Measurements from ENCODE around the gene HRAS. TPM values are rescaled to one million over a fixed set of nuclear protein-coding genes. Genes with fewer than 3 reads are reported as not detected.

The HRAS gene
- total and polyA plus RNA-seq, 2 of the 13 experiments (the other 11 are each of a cell fraction or from before 2014, with no cell fraction given), result 32.9 to 50.0 TPM

DNA sequence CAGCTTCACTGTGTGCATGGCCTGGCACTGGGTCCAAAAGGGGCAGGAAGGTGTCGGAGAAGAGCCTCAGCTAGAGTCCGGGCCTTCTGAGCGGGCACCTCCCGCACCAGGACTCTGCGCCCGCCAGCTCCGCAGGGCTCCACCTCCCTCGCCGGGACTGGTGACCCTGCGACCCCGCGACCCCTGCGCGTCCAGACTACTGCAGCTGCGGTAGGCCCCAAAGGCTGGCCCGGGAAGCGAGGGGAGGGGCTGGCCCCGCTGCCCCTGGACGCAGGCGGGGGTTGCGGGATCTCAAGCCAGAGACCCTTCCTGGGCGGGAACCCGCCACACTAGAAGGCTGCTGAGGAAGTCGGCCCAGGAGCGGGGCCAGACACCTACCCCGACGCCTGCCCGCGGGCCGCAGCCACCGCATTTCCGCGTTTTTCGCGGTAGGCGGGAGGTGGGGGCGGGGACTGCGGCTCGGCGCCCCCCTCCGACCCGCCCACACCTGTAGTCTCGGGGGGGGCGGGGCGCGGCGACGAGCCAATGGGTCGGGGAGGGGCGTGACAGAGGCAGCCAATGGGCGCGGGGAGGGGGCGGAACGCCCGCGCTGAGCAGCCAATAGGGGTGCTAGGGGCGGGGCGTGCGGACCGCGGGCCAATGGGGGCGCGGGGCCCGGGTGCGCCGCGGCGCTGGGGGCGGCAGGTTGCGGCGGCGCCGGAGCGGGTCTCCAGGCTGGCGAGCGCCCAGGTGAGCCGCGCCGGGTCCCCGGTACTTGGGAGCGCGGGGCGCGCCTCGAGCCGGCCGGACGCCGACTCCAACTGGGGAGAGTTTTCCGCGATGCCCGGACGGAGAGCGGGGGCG lies 25.1 kb upstream of the HRAS start, which contains the start of the genes LMNTD2 and RASSF7:
Gene LMNTD2 (minus strand): TSS at position 434 of the 843 bp plus-strand sequence. CDS start 22 bp downstream, at position 412.
Gene RASSF7 (plus strand): TSS at position 666 of the 843 bp plus-strand sequence. CDS start 799 bp downstream, outside the sequence.
- no peak for FAIRE-seq
- POLR2A ChIA-PET, result interaction anchor here (0.8 to 2.1 kb wide), 22 partner anchors 9 to 354 kb away, joined by 3 to 32 read pairs (median 5); partner anchors contain the start of genes BET1L, DEAF1, HRAS and PHRF1
- H3K4me2 ChIP-seq (ENCODE audit: low read depth, low read length), result peak within 1 kb of the TSS; percentile 95
- TSS peak; percentile 81 for BruUV-seq (replicated peaks)
- intact Hi-C loops (cut with micrococcal nuclease; ENCODE audit: unreplicated experiment) (loop anchor here (1.0 kb wide), 1 partner anchor 28 kb away; no protein-coding TSS in a partner anchor), in situ Hi-C loops (cut with HindIII; ENCODE audit: extremely low pct_ligation_motif_present, low pct_unique_long_range_greater_than_20kb) (no loop called here)
- peaks cover 75% of the 10 kb centered on the region for H3K4me1 ChIP-seq (ENCODE audit: insufficient read depth, low read length)
- no peaks in the 10 kb centered on the region for H3K27me3 ChIP-seq (ENCODE audit: control insufficient read depth in 1 of 2, insufficient read depth in 2 of 2, low read length in 2 of 2)
- no peaks in the 10 kb centered on the region for H3K9me3 ChIP-seq (ENCODE audit: low read length)
- peak; percentile 56 for ATAC-seq
- H4K20me1 ChIP-seq (ENCODE audit: insufficient read depth, low read length), result peaks cover 4% of the 10 kb centered on the region; the same call in 1 of the 2 replicates
- H3K9ac ChIP-seq (ENCODE audit: insufficient read depth, low read depth, low read length), result peak within 1 kb of the TSS; percentile 83
- H3K79me2 ChIP-seq (ENCODE audit: insufficient read depth, low read length), result peaks cover 8% of the 10 kb centered on the region
- peak within 1 kb of the TSS; percentile 80 to 95 (median 92) for H3K4me3 ChIP-seq (replicated peaks in 1 of 3; ENCODE audit: insufficient read depth in 1 of 3, low read depth in 2 of 3, low read length in 3 of 3)
- peak within 1 kb of the TSS; percentile 93 for H3K27ac ChIP-seq (ENCODE audit: extremely low read length, insufficient read depth, low read length)
- H2AFZ ChIP-seq (ENCODE audit: low read length), result no peak within 1 kb of the TSS
- CTCF ChIA-PET (ENCODE audit: low intra/inter-chr PET ratio, low total read pairs), result no interaction called here
- peak; percentile 75 for DNase-seq (ENCODE audit: low spot score)
- peaks cover 0 to 2% of the 10 kb centered on the region in 2 experiments; a peak in 3 of 5 replicates for H3K36me3 ChIP-seq (replicated peaks in 1 of 2; ENCODE audit: control insufficient read depth in 1 of 2, insufficient read depth in 2 of 2, low read length in 2 of 2)
- WGBS (ENCODE audit: low lambda C conversion rate), result under 1% methylated on average over 17 of the region's 95 CpGs
- TF ChIP-seq NR2F2 (IDR thresholded peaks at IDR 0.05; ENCODE audit: borderline replicate concordance, low read depth), result peak; percentile 74
- TF ChIP-seq JUNB (CRISPR knock-in tag; IDR thresholded peaks at IDR 0.05; ENCODE audit: borderline replicate concordance), result no peak
- 0 out of 2 replicates have a peak, but pooled peaks have one; percentile 44 for TF ChIP-seq ZNF33A (CRISPR knock-in tag; IDR thresholded peaks at IDR 0.05; ENCODE audit: borderline replicate concordance)
- no peak for TF ChIP-seq NFIB (CRISPR knock-in tag; IDR thresholded peaks at IDR 0.05; ENCODE audit: borderline replicate concordance)
- TF ChIP-seq ZNF678 (CRISPR knock-in tag; IDR thresholded peaks at IDR 0.05), result no peak
- TF ChIP-seq TBL1XR1 (IDR thresholded peaks at IDR 0.05; ENCODE audit: borderline replicate concordance, low read length, partially characterized antibody), result no peak
- TF ChIP-seq GATA4 (IDR thresholded peaks at IDR 0.05; ENCODE audit: borderline replicate concordance, low read depth), result no peak
- TF ChIP-seq ZNF496 (CRISPR knock-in tag; IDR thresholded peaks at IDR 0.05; ENCODE audit: insufficient replicate concordance), result no peak
- TF ChIP-seq, protein P1, sequence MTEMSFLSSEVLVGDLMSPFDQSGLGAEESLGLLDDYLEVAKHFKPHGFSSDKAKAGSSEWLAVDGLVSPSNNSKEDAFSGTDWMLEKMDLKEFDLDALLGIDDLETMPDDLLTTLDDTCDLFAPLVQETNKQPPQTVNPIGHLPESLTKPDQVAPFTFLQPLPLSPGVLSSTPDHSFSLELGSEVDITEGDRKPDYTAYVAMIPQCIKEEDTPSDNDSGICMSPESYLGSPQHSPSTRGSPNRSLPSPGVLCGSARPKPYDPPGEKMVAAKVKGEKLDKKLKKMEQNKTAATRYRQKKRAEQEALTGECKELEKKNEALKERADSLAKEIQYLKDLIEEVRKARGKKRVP (CRISPR knock-in tag; IDR thresholded peaks at IDR 0.05), result no peak
- TF ChIP-seq, protein P2, sequence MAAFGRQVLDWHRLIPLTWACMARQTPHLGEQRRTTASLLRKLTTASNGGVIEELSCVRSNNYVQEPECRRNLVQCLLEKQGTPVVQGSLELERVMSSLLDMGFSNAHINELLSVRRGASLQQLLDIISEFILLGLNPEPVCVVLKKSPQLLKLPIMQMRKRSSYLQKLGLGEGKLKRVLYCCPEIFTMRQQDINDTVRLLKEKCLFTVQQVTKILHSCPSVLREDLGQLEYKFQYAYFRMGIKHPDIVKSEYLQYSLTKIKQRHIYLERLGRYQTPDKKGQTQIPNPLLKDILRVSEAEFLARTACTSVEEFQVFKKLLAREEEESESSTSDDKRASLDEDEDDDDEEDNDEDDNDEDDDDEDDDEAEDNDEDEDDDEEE (CRISPR knock-in tag; IDR thresholded peaks at IDR 0.05), result peak; percentile 73; the same call in 1 of the 2 replicates
- peak; percentile 86 for TF ChIP-seq SKI (IDR thresholded peaks at IDR 0.05; ENCODE audit: partially characterized antibody)
- TF ChIP-seq ATF7-NPFF (CRISPR knock-in tag; IDR thresholded peaks at IDR 0.05; ENCODE audit: low read depth), result 0 out of 2 replicates have a peak, but pooled peaks have one; percentile 51
- TF ChIP-seq ZBTB3 (CRISPR knock-in tag; IDR thresholded peaks at IDR 0.05; ENCODE audit: borderline replicate concordance, low read depth), result no peak
- 0 out of 2 replicates have a peak, but pooled peaks have one; percentile 40 for TF ChIP-seq ZSCAN20 (CRISPR knock-in tag; IDR thresholded peaks at IDR 0.05; ENCODE audit: borderline replicate concordance)
- no peak for TF ChIP-seq ZNF451 (CRISPR knock-in tag; IDR thresholded peaks at IDR 0.05)
- TF ChIP-seq ASH2L (IDR thresholded peaks at IDR 0.05; ENCODE audit: insufficient read length, low read depth, low read length), result no peak
- peak; percentile 45 for TF ChIP-seq IRF2 (CRISPR knock-in tag; IDR thresholded peaks at IDR 0.05)
- peak; percentile 98 for TF ChIP-seq ZFX (CRISPR knock-in tag; IDR thresholded peaks at IDR 0.05; ENCODE audit: low read depth)
- TF ChIP-seq PHF8 (CRISPR knock-in tag; IDR thresholded peaks at IDR 0.05), result peak; percentile 89
- TF ChIP-seq DR1 (CRISPR knock-in tag; IDR thresholded peaks at IDR 0.05), result peak; percentile 53; the same call in 1 of the 2 replicates
- TF ChIP-seq ZNF350 (CRISPR knock-in tag; IDR thresholded peaks at IDR 0.05; ENCODE audit: borderline replicate concordance, low read depth), result peak; percentile 48; the same call in 1 of the 2 replicates
